ENCODE results near the gene AHDC1. TPM values are rescaled to one million over a fixed set of nuclear protein-coding genes. Genes with fewer than 3 reads are reported as not detected.

AHDC1 gene
- total and polyA plus RNA-seq, 10 of the 15 experiments (the other 5 are each of a cell fraction or from before 2014, with no cell fraction given): 0.21 to 13.0 (median 1.4) TPM

DNA sequence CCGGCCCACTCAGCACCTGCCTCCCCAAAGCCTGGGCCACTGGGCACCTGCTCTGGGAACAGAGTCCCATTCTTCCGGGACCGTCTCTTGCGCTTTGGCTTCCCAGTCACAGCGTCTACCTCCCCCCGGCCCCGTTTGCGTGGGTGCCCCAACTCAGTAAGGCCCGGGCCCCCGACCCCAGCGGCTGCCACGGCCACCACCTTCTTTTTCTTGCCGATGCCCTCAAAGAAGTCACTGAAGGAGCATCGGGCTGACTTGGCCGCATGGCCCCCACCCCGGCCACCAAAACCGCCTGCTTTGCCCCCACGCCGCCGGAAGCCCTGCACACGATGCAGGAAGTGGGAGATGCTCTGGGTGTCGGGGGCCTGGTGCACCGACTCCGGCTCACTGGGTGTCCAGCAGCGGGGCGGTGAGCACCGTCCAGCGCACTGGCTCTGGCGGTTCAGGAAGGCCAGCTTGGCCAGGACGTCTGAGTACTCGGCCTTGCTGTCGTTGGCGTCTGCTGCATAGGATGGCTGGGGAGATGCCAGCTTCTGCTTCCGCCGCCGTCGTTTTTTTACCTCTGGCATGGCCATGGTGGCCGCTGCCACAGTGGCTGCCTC lies 54.0 kb downstream of the AHDC1 start:
- no peak overlapping the region for H2AFZ ChIP-seq (ENCODE audit: control insufficient read depth, low read depth, low read length)
- ChIA-PET SMC1A (ENCODE audit: uncharacterized antibody, unreplicated experiment) (no interaction called here), POLR2A (no interaction called here), CTCF (no interaction called here), RAD21 (ENCODE audit: unreplicated experiment) (no interaction called here)
- no peak for ATAC-seq
- 89% methylated on average over 33 of the region's 38 CpGs for WGBS (ENCODE audit: insufficient coverage, insufficient replicate concordance, low lambda C conversion rate, missing lambda C conversion rate)
- H3K9ac ChIP-seq (ENCODE audit: control insufficient read depth, insufficient read depth, low read length): no peak overlapping the region
- in situ Hi-C loops (cut with MboI): no loop called here
- H4K20me1 ChIP-seq (ENCODE audit: control insufficient read depth, insufficient read depth): no peaks in the 10 kb centered on the region
- FAIRE-seq: no peak
- BruUV-seq (replicated peaks): no TSS peak
- no peaks in the 10 kb centered on the region for H3K27me3 ChIP-seq (replicated peaks in 1 of 2; ENCODE audit: control insufficient read depth in 2 of 2, insufficient read depth in 2 of 2, low read length in 1 of 2)
- intact Hi-C loops (cut with micrococcal nuclease; ENCODE audit: unreplicated experiment): no loop called here
- H3K4me2 ChIP-seq (ENCODE audit: control insufficient read depth, insufficient read depth): no peak overlapping the region
- H3K27ac ChIP-seq (ENCODE audit: control insufficient read depth, insufficient read depth): no peak overlapping the region
- H3K9me3 ChIP-seq (replicated peaks; ENCODE audit: control insufficient read depth, insufficient read depth, low read length): no peaks in the 10 kb centered on the region
- no peak for DNase-seq (ENCODE audit: low read depth, low spot score)
- no peaks in the 10 kb centered on the region for H3K4me1 ChIP-seq (ENCODE audit: control insufficient read depth, insufficient read depth, low read length)
- no peaks in the 10 kb centered on the region for H3K79me2 ChIP-seq (ENCODE audit: control insufficient read depth, insufficient read depth, low read length)
- H3K4me3 ChIP-seq: no peak overlapping the region
- TF ChIP-seq POLR2AphosphoS2 (IDR thresholded peaks at IDR 0.05; ENCODE audit: low read depth, low read length) (no peak), SMARCA5 (IDR thresholded peaks at IDR 0.05) (no peak), BHLHE40 (IDR thresholded peaks at IDR 0.05; ENCODE audit: borderline replicate concordance in 1 of 2, low read depth in 2 of 2, low read length in 1 of 2) (no peak)
- peaks cover 0 to 15% of the 10 kb centered on the region in 2 experiments; a peak in 3 of 4 replicates for H3K36me3 ChIP-seq (ENCODE audit: control insufficient read depth in 2 of 2, insufficient read depth in 2 of 2, low read length in 1 of 2)

DNA sequence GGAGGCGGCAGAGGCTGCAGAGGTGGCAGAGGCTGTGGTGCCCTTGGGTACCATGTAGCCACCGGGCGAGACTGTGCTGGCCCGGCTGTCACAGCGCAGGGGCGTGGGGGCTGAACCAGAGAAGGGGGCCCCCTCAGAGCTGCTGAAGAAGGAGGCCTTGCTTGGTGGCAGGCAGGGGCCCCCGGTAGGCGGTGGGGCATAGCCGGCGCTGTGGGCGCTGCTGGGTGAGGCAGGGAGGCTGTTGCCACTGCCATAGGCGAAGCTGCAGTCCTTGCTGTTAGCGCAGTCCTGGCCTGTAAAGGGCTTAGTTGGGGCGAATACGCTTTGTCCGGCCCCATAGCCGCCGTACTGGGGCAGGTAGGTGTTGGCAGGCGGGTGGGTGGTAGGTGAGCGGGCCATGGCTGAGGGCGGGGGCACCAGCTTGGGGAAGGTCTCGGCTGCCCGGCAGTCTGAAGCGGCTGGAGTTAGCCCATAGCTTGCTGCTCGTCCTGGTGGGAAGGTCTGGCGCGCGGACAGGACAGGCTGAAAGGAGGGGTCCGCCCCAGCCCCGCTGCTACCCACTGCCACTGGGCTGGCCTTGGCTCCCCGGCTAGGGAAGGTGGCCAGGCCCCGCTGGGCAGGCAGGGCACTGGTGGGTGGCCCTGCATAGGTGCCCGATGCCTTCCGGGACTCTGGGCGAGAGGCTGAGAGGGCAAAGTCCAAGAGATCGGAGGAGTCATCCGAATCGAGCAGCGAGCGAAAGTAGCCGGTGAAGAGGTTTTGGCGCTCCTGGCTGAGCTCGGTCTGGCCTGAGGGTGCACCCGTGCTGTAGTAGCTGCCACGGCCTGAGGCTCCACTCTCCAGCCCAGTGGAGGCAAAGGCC lies 54.9 kb downstream of the AHDC1 start:
- ChIA-PET POLR2A (no interaction called here), RAD21 (ENCODE audit: unreplicated experiment) (no interaction called here), CTCF (interaction anchor here (0.8 to 0.9 kb wide), 2 partner anchors 23 to 120 kb away, joined by 3 read pairs; no protein-coding TSS in a partner anchor), SMC1A (ENCODE audit: uncharacterized antibody, unreplicated experiment) (no interaction called here)
- BruUV-seq (replicated peaks): no TSS peak
- FAIRE-seq (no peak), ATAC-seq (no peak), DNase-seq (ENCODE audit: low read depth, low spot score) (no peak)
- Histone ChIP-seq H3K36me3 (ENCODE audit: control insufficient read depth in 2 of 2, insufficient read depth in 2 of 2, low read length in 1 of 2) (peaks cover 0 to 15% of the 10 kb centered on the region in 2 experiments; a peak in 3 of 4 replicates), H3K4me1 (ENCODE audit: control insufficient read depth, insufficient read depth, low read length) (no peaks in the 10 kb centered on the region), H2AFZ (ENCODE audit: control insufficient read depth, low read depth, low read length) (no peak overlapping the region), H3K4me2 (ENCODE audit: control insufficient read depth, insufficient read depth) (no peak overlapping the region), H3K4me3 (no peak overlapping the region), H3K27me3 (replicated peaks in 1 of 2; ENCODE audit: control insufficient read depth in 2 of 2, insufficient read depth in 2 of 2, low read length in 1 of 2) (no peaks in the 10 kb centered on the region), H3K27ac (ENCODE audit: control insufficient read depth, insufficient read depth) (no peak overlapping the region), H4K20me1 (ENCODE audit: control insufficient read depth, insufficient read depth) (no peaks in the 10 kb centered on the region), H3K79me2 (ENCODE audit: control insufficient read depth, insufficient read depth, low read length) (no peaks in the 10 kb centered on the region), H3K9ac (ENCODE audit: control insufficient read depth, insufficient read depth, low read length) (no peak overlapping the region), H3K9me3 (replicated peaks; ENCODE audit: control insufficient read depth, insufficient read depth, low read length) (no peaks in the 10 kb centered on the region)
- intact Hi-C loops (cut with micrococcal nuclease; ENCODE audit: unreplicated experiment) (no loop called here), in situ Hi-C loops (cut with MboI) (no loop called here)
- 87% methylated on average over 45 of the region's 45 CpGs for WGBS (ENCODE audit: insufficient coverage, insufficient replicate concordance, low lambda C conversion rate, missing lambda C conversion rate)
- TF ChIP-seq ZZZ3 (IDR thresholded peaks at IDR 0.05; ENCODE audit: control insufficient read depth, insufficient read length, low read depth) (no peak), TARDBP (IDR thresholded peaks at IDR 0.05; ENCODE audit: borderline replicate concordance) (no peak), ZBED1 (IDR thresholded peaks at IDR 0.05; ENCODE audit: borderline replicate concordance) (no peak), PML (IDR thresholded peaks at IDR 0.05; ENCODE audit: low read length) (no peak), BRCA1 (IDR thresholded peaks at IDR 0.05; ENCODE audit: low read depth, low read length) (no peak), CBFB (IDR thresholded peaks at IDR 0.05; ENCODE audit: low read depth) (no peak)
- TF ChIP-seq, protein P1, sequence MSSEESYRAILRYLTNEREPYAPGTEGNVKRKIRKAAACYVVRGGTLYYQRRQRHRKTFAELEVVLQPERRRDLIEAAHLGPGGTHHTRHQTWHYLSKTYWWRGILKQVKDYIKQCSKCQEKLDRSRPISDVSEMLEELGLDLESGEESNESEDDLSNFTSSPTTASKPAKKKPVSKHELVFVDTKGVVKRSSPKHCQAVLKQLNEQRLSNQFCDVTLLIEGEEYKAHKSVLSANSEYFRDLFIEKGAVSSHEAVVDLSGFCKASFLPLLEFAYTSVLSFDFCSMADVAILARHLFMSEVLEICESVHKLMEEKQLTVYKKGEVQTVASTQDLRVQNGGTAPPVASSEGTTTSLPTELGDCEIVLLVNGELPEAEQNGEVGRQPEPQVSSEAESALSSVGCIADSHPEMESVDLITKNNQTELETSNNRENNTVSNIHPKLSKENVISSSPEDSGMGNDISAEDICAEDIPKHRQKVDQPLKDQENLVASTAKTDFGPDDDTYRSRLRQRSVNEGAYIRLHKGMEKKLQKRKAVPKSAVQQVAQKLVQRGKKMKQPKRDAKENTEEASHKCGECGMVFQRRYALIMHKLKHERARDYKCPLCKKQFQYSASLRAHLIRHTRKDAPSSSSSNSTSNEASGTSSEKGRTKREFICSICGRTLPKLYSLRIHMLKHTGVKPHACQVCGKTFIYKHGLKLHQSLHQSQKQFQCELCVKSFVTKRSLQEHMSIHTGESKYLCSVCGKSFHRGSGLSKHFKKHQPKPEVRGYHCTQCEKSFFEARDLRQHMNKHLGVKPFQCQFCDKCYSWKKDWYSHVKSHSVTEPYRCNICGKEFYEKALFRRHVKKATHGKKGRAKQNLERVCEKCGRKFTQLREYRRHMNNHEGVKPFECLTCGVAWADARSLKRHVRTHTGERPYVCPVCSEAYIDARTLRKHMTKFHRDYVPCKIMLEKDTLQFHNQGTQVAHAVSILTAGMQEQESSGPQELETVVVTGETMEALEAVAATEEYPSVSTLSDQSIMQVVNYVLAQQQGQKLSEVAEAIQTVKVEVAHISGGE (CRISPR knock-in tag; IDR thresholded peaks at IDR 0.05): no peak
- TF ChIP-seq, protein P2, sequence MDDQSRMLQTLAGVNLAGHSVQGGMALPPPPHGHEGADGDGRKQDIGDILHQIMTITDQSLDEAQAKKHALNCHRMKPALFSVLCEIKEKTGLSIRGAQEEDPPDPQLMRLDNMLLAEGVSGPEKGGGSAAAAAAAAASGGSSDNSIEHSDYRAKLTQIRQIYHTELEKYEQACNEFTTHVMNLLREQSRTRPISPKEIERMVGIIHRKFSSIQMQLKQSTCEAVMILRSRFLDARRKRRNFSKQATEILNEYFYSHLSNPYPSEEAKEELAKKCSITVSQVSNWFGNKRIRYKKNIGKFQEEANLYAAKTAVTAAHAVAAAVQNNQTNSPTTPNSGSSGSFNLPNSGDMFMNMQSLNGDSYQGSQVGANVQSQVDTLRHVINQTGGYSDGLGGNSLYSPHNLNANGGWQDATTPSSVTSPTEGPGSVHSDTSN (IDR thresholded peaks at IDR 0.05; ENCODE audit: insufficient replicate concordance, low read depth, low read length): no peak
